Measurements from ENCODE around the gene LDHAL6A. TPM values are rescaled to one million over a fixed set of nuclear protein-coding genes. Genes with fewer than 3 reads are reported as not detected.
"Not testable (repeated sequence)": the region's sequence is repeated elsewhere in the genome, so short reads cannot be mapped to it uniquely, and the experiment has no call there.

Gene LDHAL6A
- total RNA-seq, result not detected in 3 replicates

DNA sequence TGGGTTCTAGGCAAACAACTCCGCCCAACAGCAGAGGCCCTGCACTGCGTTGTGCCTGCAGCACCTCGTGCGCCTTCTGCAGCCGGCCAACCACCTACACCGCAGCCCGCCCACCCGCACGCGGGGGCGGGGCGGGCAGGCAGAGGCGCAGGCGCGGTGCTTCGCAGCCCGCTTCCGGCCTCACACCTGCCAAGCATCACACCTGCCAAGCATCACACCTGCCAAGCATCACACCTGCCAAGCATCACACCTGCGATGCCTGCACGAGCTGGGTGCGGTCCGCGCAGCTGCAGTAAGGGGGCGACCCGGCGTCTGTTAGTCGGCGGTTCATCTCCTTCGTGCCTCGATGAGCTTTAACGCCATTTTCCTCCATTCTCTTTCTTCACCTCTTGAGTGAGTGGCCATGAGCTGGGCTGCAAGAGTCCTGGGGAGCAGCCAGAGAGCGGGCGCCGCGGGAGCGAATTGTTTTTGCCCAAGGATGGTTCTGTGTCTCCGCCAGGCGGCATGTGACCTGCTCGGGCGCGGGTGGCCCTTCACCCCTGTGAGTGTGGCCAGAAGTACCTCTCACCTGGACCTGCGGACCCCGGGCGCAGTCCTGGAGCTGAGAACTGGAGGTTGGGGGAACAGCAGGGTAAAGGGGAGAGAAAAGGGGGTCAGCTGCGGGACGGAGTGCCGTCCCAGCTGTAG, at the start of gene LDHAL6A:
Gene LDHAL6A, plus strand, starts transcription at position 171 of the 687 bp plus-strand sequence. CDS start 825 bp downstream, outside the sequence.
- Mint-ChIP-seq H3K4me1 (peaks cover 11% of the 10 kb centered on the region), H3K27ac (no peak within 1 kb of the TSS), H3K4me3 (no peak within 1 kb of the TSS), H3K9me3 (no peaks in the 10 kb centered on the region), H3K36me3 (no peaks in the 10 kb centered on the region), H3K27me3 (ENCODE audit: low read depth) (peaks cover under 1% of the 10 kb centered on the region)
- DNase-seq (ENCODE audit: low spot score in 2 of 2, unreplicated experiment in 2 of 2), result no peak
- TF ChIP-seq, protein P1, sequence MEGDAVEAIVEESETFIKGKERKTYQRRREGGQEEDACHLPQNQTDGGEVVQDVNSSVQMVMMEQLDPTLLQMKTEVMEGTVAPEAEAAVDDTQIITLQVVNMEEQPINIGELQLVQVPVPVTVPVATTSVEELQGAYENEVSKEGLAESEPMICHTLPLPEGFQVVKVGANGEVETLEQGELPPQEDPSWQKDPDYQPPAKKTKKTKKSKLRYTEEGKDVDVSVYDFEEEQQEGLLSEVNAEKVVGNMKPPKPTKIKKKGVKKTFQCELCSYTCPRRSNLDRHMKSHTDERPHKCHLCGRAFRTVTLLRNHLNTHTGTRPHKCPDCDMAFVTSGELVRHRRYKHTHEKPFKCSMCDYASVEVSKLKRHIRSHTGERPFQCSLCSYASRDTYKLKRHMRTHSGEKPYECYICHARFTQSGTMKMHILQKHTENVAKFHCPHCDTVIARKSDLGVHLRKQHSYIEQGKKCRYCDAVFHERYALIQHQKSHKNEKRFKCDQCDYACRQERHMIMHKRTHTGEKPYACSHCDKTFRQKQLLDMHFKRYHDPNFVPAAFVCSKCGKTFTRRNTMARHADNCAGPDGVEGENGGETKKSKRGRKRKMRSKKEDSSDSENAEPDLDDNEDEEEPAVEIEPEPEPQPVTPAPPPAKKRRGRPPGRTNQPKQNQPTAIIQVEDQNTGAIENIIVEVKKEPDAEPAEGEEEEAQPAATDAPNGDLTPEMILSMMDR (IDR thresholded peaks at IDR 0.05; ENCODE audit: unreplicated experiment), result no peak

DNA sequence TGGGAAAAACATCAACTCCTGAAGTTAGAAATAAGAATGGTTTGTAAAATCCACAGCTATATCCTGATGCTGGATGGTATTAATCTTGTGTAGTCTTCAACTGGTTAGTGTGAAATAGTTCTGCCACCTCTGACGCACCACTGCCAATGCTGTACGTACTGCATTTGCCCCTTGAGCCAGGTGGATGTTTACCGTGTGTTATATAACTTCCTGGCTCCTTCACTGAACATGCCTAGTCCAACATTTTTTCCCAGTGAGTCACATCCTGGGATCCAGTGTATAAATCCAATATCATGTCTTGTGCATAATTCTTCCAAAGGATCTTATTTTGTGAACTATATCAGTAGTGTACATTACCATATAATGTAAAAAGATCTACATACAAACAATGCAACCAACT, 48.3 kb upstream of the LDHAL6A start:
- not testable (repeated sequence) for DNase-seq (ENCODE audit: low spot score in 2 of 2, unreplicated experiment in 2 of 2); H3K4me3 Mint-ChIP-seq; H3K4me1 Mint-ChIP-seq; H3K27me3 Mint-ChIP-seq (ENCODE audit: low read depth); H3K27ac Mint-ChIP-seq; H3K9me3 Mint-ChIP-seq
- peaks cover 29% of the 10 kb centered on the region for H3K36me3 Mint-ChIP-seq

DNA sequence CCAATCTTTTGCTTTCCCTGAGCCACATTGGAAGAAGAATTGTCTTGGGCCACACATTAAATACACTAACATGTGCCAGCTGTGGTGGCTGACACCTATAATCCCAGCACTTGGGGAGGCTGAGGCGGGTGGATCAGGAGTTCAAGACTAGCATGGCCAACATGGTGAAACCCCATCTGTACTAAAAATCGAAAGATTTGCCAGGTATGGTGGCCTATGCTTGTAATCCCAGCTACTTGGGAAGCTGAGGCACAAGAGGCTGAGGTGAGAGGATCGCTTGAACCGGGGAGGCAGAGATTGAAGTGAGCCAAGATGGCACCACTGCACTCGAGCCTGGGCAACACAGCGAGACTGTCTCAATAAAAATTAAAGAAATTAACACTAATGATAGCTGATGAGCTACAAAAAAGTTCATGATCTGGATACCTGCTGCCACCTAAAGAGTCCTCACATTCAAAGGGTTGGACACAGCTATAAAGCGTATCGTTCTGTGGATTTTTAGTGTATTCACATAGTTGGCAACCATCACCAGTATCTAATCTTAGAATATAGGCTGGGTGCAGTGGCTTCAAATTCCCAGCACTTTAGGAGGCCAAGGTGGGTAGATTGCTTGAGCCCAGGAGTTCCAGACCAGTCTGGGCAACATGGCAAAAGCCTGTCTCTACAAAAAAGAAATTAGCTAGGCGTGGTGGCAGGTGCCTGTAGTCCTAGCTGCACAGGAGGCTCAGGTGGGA, 46.9 kb upstream of the LDHAL6A start:
- Mint-ChIP-seq H3K27me3 (ENCODE audit: low read depth) (no peaks in the 10 kb centered on the region), H3K9me3 (no peaks in the 10 kb centered on the region), H3K4me1 (peaks cover 5% of the 10 kb centered on the region), H3K27ac (no peak overlapping the region), H3K36me3 (peaks cover 18% of the 10 kb centered on the region), H3K4me3 (no peak overlapping the region)
- no peak for DNase-seq (ENCODE audit: low spot score in 2 of 2, unreplicated experiment in 2 of 2)
- TF ChIP-seq, protein P1 (IDR thresholded peaks at IDR 0.05; ENCODE audit: unreplicated experiment), result no peak

DNA sequence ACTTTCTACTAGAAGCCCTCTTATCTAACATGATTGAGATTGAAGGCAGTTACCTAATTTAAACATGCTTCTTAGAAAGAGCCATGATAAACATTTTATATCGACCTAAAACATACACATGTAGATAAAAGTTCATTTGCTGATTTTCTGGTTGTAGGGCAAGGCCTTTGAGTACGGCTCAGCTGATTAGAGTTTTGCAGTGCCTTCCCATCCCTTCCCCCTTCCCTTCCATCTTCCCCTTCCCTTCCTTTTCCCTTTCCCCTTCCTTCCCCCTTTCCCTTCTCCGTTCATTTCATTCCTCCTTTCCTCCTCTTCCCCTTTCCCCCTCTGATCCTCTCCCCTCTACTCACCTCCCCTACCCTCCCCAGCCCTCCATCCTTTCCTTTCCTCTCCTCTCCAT, 39.2 kb upstream of the LDHAL6A start:
- DNase-seq (ENCODE audit: low spot score in 2 of 2, unreplicated experiment in 2 of 2), result no peak
- H3K36me3 Mint-ChIP-seq, result no peaks in the 10 kb centered on the region
- H3K9me3 Mint-ChIP-seq, result no peaks in the 10 kb centered on the region
- TF ChIP-seq, protein P1 (IDR thresholded peaks at IDR 0.05; ENCODE audit: unreplicated experiment), result no peak
- H3K4me1 Mint-ChIP-seq, result peaks cover 9% of the 10 kb centered on the region
- no peaks in the 10 kb centered on the region for H3K27me3 Mint-ChIP-seq (ENCODE audit: low read depth)
- H3K27ac Mint-ChIP-seq, result no peak overlapping the region
- no peak overlapping the region for H3K4me3 Mint-ChIP-seq

DNA sequence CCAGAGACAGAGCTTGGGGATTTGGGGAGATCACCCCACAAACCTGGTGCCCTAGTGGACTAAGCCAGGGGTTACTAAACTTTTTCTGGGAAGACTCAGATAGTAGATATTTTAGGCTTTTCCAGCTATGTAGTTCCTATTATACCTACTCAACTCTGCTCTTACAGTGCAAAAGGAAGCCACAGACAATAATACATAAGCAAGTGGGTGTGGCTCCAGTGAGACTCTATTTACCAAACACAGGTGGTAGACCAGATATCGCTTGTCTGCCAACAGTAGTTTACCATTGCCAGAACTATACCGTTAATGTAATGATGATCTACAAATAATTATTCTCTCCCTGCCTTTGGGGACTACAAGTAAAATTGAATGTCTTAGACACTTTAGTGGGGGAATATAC, 36.6 kb upstream of the LDHAL6A start:
- DNase-seq (ENCODE audit: low spot score in 2 of 2, unreplicated experiment in 2 of 2), result no peak
- no peaks in the 10 kb centered on the region for H3K9me3 Mint-ChIP-seq
- H3K27me3 Mint-ChIP-seq (ENCODE audit: low read depth), result no peaks in the 10 kb centered on the region
- H3K36me3 Mint-ChIP-seq, result no peaks in the 10 kb centered on the region
- no peak overlapping the region for H3K4me3 Mint-ChIP-seq
- TF ChIP-seq, protein P1 (IDR thresholded peaks at IDR 0.05; ENCODE audit: unreplicated experiment), result no peak
- peaks cover 5% of the 10 kb centered on the region for H3K4me1 Mint-ChIP-seq
- no peak overlapping the region for H3K27ac Mint-ChIP-seq

DNA sequence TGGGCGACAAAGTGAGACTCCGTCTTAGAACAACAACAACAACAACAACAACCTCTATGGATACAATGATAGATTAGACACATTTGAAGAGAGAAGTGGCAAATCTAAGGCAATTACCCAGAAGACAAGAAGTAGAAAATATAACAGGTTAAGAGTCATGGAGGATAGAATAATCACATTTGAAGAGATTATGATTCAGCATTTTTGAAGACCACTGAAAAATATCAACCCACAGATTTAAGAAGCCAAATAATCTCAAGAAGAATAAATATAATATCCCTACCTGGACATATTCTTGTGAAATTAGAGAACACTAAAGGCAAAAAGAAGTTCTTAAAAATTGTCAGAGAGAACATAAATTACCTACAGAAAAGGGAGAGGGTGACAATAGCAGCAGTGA, 35.6 kb upstream of the LDHAL6A start:
- peaks cover 5% of the 10 kb centered on the region for H3K4me1 Mint-ChIP-seq
- H3K27ac Mint-ChIP-seq, result peak overlapping the region; percentile 41
- TF ChIP-seq, protein P1 (IDR thresholded peaks at IDR 0.05; ENCODE audit: unreplicated experiment), result no peak
- no peaks in the 10 kb centered on the region for H3K36me3 Mint-ChIP-seq
- H3K27me3 Mint-ChIP-seq (ENCODE audit: low read depth), result no peaks in the 10 kb centered on the region
- DNase-seq (ENCODE audit: low spot score in 2 of 2, unreplicated experiment in 2 of 2), result no peak
- H3K9me3 Mint-ChIP-seq, result no peaks in the 10 kb centered on the region
- no peak overlapping the region for H3K4me3 Mint-ChIP-seq
